HepG2 (cell line): ENCODE measurements around the gene UBE2E1. TPM values are rescaled to one million over a fixed set of nuclear protein-coding genes. Genes with fewer than 3 reads are reported as not detected.
"Not testable (repeated sequence)": the region's sequence is repeated elsewhere in the genome, so short reads cannot be mapped to it uniquely, and the experiment has no call there.

ENCODE experiments used
- ATAC-seq: fragments of 200-7000 bp; cut with Tn5 transposase; 3 replicates; pipeline ENCODE4 v1.9.1; 2020; ENCODE audit warnings: mild to moderate bottlenecking, moderate library complexity
- BruUV-seq: library from RNA; stranded (reverse); fragments of 400-500 nt; replicated peaks from 2 replicates; lab custom pipeline; 2021; lab: Mats Ljungman, UMichigan
- CTCF ChIA-PET: fragments of 300-600 bp; formaldehyde crosslinking; extraction: SDS; loops from one replicate; lab custom pipeline; 2021; ENCODE audit warnings: low total read pairs, inconsistent platforms, low intra/inter-chr PET ratio; lab: Yijun Ruan, JAX
- POLR2A ChIA-PET: fragments of 350-600 bp; sonication (Branson Sonifier 250); formaldehyde crosslinking; loops from one replicate; lab custom pipeline; 2020; ENCODE audit warnings: antibody characterized with exemption, inconsistent platforms; lab: Yijun Ruan, JAX
- DNase-seq: peaks from one replicate; pipeline ENCODE4 v3.0.0-alpha.2; 2015; ENCODE audit warnings: low spot score
- FAIRE-seq: peaks from 3 replicates; lab custom pipeline; 2011; peaks lifted over from hg19 to GRCh38; lab: Jason Lieb, UNC
- H2AFZ ChIP-seq: one replicate; pipeline ENCODE4 v1.6.1; 2011; ENCODE audit warnings: low read length, inconsistent platforms
- H3K27ac ChIP-seq: fragments of 300-600 bp; 3 replicates; pipeline ENCODE4 v1.8.0; 2011; ENCODE audit warnings: mixed run types, mild to moderate bottlenecking, mixed read lengths, low read length, inconsistent platforms; ENCODE audit not compliant: insufficient read depth; ENCODE audit errors: extremely low read length
- H3K27me3 ChIP-seq, 2 experiments: fragments of 200-600 bp in 1 of 2; 2 replicates in 1 of 2; 3 replicates in 1 of 2; pipeline versions ENCODE4 v1.6.0 to v1.8.0; 2011; ENCODE audit warnings: low read length in 2 of 2, mild to moderate bottlenecking in 2 of 2, moderate library complexity in 2 of 2, inconsistent platforms in 1 of 2; ENCODE audit not compliant: insufficient read depth in 2 of 2, control insufficient read depth in 1 of 2
- H3K36me3 ChIP-seq, 2 experiments: fragments of 200-600 bp in 1 of 2; replicated peaks in 1 of 2; 2 replicates in 1 of 2; 3 replicates in 1 of 2; pipeline versions ENCODE4 v1.5.1 to v1.8.0; 2011; ENCODE audit warnings: low read length in 2 of 2, inconsistent platforms in 1 of 2; ENCODE audit not compliant: insufficient read depth in 2 of 2, control insufficient read depth in 1 of 2
- H3K4me1 ChIP-seq: 2 replicates; pipeline ENCODE4 v1.5.1; 2012; ENCODE audit warnings: low read length, inconsistent platforms; ENCODE audit not compliant: insufficient read depth
- H3K4me2 ChIP-seq: 2 replicates; pipeline ENCODE4 v1.6.0; 2011; ENCODE audit warnings: low read depth, low read length, inconsistent platforms
- H3K4me3 ChIP-seq, 3 experiments: fragments of 200-600 bp in 1 of 3; sonication (generic), shearing (Covaris generic) in 1 of 3; replicated peaks in 1 of 3; 2 replicates each; pipeline ENCODE4 v1.5.1; 2011 to 2016; ENCODE audit warnings: low read length in 3 of 3, inconsistent platforms in 2 of 3, low read depth in 2 of 3, mild to moderate bottlenecking in 2 of 3, control low read depth in 1 of 3, mixed read lengths in 1 of 3; ENCODE audit not compliant: insufficient read depth in 1 of 3
- H3K79me2 ChIP-seq: one replicate; pipeline ENCODE4 v1.6.1; 2011; ENCODE audit warnings: low read length, inconsistent platforms; ENCODE audit not compliant: insufficient read depth
- H3K9ac ChIP-seq: 2 replicates; pipeline ENCODE4 v1.6.0; 2011; ENCODE audit warnings: mild to moderate bottlenecking, low read depth, low read length, inconsistent platforms; ENCODE audit not compliant: insufficient read depth
- H3K9me3 ChIP-seq: 2 replicates; pipeline ENCODE4 v1.5.1; 2012; ENCODE audit warnings: mild to moderate bottlenecking, low read length
- H4K20me1 ChIP-seq: 2 replicates; pipeline ENCODE4 v1.6.0; 2011; ENCODE audit warnings: inconsistent platforms, mild to moderate bottlenecking, low read length, moderate library complexity; ENCODE audit not compliant: insufficient read depth
- JUND ChIP-seq: sonication (generic); formaldehyde crosslinking; IDR thresholded peaks from 2 replicates; pipeline ENCODE4 v1.8.0; 2022; ENCODE audit warnings: mild to moderate bottlenecking, missing genetic modification reagents
- KAT8 ChIP-seq: IDR thresholded peaks from 2 replicates; pipeline ENCODE4 v1.6.1; 2016; ENCODE audit warnings: missing genetic modification reagents, missing compliant biosample characterization
- MTA3 ChIP-seq: sonication (generic); formaldehyde crosslinking; IDR thresholded peaks from 2 replicates; pipeline ENCODE4 v1.4.0; 2020; ENCODE audit warnings: missing genetic modification reagents
- MTF1 ChIP-seq: sonication (generic); formaldehyde crosslinking; IDR thresholded peaks from 2 replicates; pipeline ENCODE4 v1.5.0; 2020; ENCODE audit warnings: missing genetic modification reagents
- NCOA1 ChIP-seq: sonication (generic); formaldehyde crosslinking; IDR thresholded peaks from 2 replicates; pipeline ENCODE4 v1.9.0; 2021; ENCODE audit warnings: missing genetic modification reagents
- TCF7L2 ChIP-seq: IDR thresholded peaks from 2 replicates; pipeline ENCODE4 v1.6.1; 2011; ENCODE audit warnings: mild to moderate bottlenecking, low read depth, low read length, moderate library complexity
- TFAP4 ChIP-seq: sonication (generic); IDR thresholded peaks from 2 replicates; pipeline ENCODE4 v1.6.1; 2016; ENCODE audit warnings: low read depth, borderline replicate concordance
- XRCC5 ChIP-seq: fragments of 200-400 bp; formaldehyde crosslinking; optimal IDR thresholded peaks from 2 replicates; pipeline ENCODE3; 2017; ENCODE audit warnings: mild to moderate bottlenecking, low read length
- ZNF34 ChIP-seq: sonication (generic); formaldehyde crosslinking; IDR thresholded peaks from 2 replicates; pipeline ENCODE4 v1.4.0; 2020; ENCODE audit warnings: mild to moderate bottlenecking, missing genetic modification reagents, borderline replicate concordance
- ZNF512B ChIP-seq: sonication (generic); formaldehyde crosslinking; IDR thresholded peaks from 2 replicates; pipeline ENCODE4 v1.5.1; 2020; ENCODE audit warnings: missing genetic modification reagents, mild to moderate bottlenecking, borderline replicate concordance
- ZSCAN5A ChIP-seq: sonication (generic); formaldehyde crosslinking; IDR thresholded peaks from 2 replicates; pipeline ENCODE4 v1.8.0; 2022; ENCODE audit warnings: mild to moderate bottlenecking, missing genetic modification reagents, borderline replicate concordance
- WGBS: methylation state at CpG from one replicate; pipeline ENCODE4 v1.1.6; 2017; ENCODE audit warnings: low lambda C conversion rate; 5-methylcytosine and 5-hydroxymethylcytosine counted together
- in situ Hi-C: cut with HindIII; loops from 2 replicates; pipeline ENCODE4 v1.10.0; 2017; ENCODE audit warnings: low pct_unique_long_range_greater_than_20kb; ENCODE audit not compliant: extremely low pct_ligation_motif_present
- intact Hi-C: fragments of 100-400 bp; cut with micrococcal nuclease; formaldehyde crosslinking; loops from one replicate; pipeline ENCODE4 v1.10.0; 2022; ENCODE audit not compliant: unreplicated experiment
- polyA plus RNA-seq, 8 experiments: library from polyadenylated mRNA; depleted of rRNA in 3 of 8; stranded (reverse) in 7 of 8; unstranded in 1 of 8; fragments of >200 nt; fragmentation: Illumina TruSeq in 4 of 8; extraction: Trizol in 4 of 8; gene quantifications; 2 replicates each; pipeline versions ENCODE4 v1.2.1 to v1.2.3, GENCODE V29; 2011 to 2016; ENCODE audit warnings: low read depth in 4 of 8, missing spikeins in 1 of 8, mixed read lengths in 1 of 8; ENCODE audit not compliant: insufficient read depth in 1 of 8
- total RNA-seq, 5 experiments: library from RNA; depleted of rRNA; stranded (reverse); fragments of >200 nt; fragmentation: Illumina TruSeq; extraction: Trizol; gene quantifications; 2 replicates each; pipeline ENCODE4 v1.2.3, GENCODE V29; 2016; ENCODE audit warnings: low read depth in 1 of 5
- TF ChIP-seq, protein P1 (sequence below): sonication (generic); formaldehyde crosslinking; IDR thresholded peaks from 2 replicates; pipeline ENCODE4 v1.4.0; 2020; ENCODE audit warnings: missing genetic modification reagents, mild to moderate bottlenecking, borderline replicate concordance

Gene UBE2E1
- total and polyA plus RNA-seq, 2 of the 13 experiments (the other 11 are each of a cell fraction or from before 2014, with no cell fraction given), result 55.4 to 61.8 TPM

DNA sequence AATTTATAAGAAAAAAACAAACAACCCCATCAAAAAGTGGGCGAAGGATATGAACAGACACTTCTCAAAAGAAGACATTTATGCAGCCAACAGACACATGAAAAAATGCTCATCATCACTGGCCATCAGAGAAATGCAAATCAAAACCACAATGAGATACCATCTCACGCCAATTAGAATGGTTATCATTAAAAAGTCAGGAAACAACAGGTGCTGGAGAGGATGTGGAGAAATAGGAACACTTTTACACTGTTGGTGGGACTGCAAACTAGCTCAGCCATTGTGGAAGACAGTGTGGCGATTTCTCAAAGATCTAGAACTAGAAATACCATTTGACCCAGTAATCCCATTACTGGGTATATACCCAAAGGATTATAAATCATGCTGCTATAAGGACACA lies 106.6 kb downstream of the UBE2E1 start:
- H3K4me2 ChIP-seq, ATAC-seq, DNase-seq, H3K4me3 ChIP-seq, FAIRE-seq, H4K20me1 ChIP-seq, H3K27me3 ChIP-seq, H2AFZ ChIP-seq, H3K9ac ChIP-seq, CTCF ChIA-PET, POLR2A ChIA-PET, H3K9me3 ChIP-seq, in situ Hi-C loops, H3K27ac ChIP-seq, intact Hi-C loops, BruUV-seq: not testable (repeated sequence)
- peaks cover 38% of the 10 kb centered on the region for H3K79me2 ChIP-seq
- H3K4me1 ChIP-seq, result peaks cover 24% of the 10 kb centered on the region
- H3K36me3 ChIP-seq, result peaks cover 0 to 18% of the 10 kb centered on the region in 2 experiments; a peak in 1 of 5 replicates
- 90% methylated on average over 3 of the region's 3 CpGs for WGBS

DNA sequence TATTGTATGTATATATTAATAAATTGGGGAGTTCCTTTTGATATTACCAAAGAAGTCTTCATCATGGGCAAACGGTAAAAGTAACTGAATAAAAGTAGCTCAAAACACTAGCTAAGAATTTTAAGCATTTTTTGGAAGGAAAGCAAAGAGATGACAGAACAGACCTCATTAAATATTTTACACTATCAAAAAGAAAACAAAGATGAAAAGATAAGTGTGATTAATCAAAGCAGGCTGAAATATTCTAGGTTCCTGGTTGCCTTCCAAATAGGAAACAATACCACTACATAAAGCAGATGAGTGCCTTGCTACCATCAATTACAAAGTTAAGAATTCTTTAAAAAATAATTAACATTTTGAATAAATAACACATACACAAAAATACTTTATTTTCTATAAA lies 107.4 kb downstream of the UBE2E1 start:
- FAIRE-seq, result no peak
- intact Hi-C loops (no loop called here), in situ Hi-C loops (no loop called here)
- POLR2A ChIA-PET, result interaction anchor here (1.1 kb wide), 1 partner anchor 11 kb away, joined by 3 read pairs; no protein-coding TSS in a partner anchor
- Histone ChIP-seq H4K20me1 (peaks cover 14% of the 10 kb centered on the region), H3K9me3 (no peaks in the 10 kb centered on the region), H3K79me2 (peaks cover 47% of the 10 kb centered on the region), H3K4me3 (no peak overlapping the region), H3K4me1 (peaks cover 25% of the 10 kb centered on the region), H3K27ac (no peak overlapping the region), H2AFZ (no peak overlapping the region), H3K27me3 (no peaks in the 10 kb centered on the region; a peak in 1 of 5 replicates), H3K4me2 (no peak overlapping the region), H3K36me3 (peaks cover 1 to 16% of the 10 kb centered on the region in 2 experiments; a peak in 1 of 5 replicates), H3K9ac (no peak overlapping the region)
- CTCF ChIA-PET, result no interaction called here
- no TSS peak for BruUV-seq
- DNase-seq, result no peak
- 96% methylated on average over 1 of the region's 1 CpG for WGBS
- ATAC-seq, result no peak
- TF ChIP-seq ZNF512B (CRISPR knock-in tag) (no peak), NCOA1 (CRISPR knock-in tag) (no peak), KAT8 (no peak), MTF1 (CRISPR knock-in tag) (no peak), TCF7L2 (no peak), XRCC5 (no peak), TFAP4 (no peak), MTA3 (no peak), JUND (CRISPR knock-in tag) (no peak), ZSCAN5A (CRISPR knock-in tag) (no peak), ZNF34 (CRISPR knock-in tag) (no peak)
- TF ChIP-seq, protein P1, sequence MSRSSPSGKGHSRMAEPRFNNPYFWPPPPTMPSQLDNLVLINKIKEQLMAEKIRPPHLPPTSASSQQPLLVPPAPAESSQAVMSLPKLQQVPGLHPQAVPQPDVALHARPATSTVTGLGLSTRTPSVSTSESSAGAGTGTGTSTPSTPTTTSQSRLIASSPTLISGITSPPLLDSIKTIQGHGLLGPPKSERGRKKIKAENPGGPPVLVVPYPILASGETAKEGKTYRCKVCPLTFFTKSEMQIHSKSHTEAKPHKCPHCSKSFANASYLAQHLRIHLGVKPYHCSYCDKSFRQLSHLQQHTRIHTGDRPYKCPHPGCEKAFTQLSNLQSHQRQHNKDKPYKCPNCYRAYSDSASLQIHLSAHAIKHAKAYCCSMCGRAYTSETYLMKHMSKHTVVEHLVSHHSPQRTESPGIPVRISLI (CRISPR knock-in tag), result no peak
